K562 (cell line): ENCODE data around the gene TREM2. TPM values are rescaled to one million over a fixed set of nuclear protein-coding genes. Genes with fewer than 3 reads are reported as not detected.

Experiments
- ATAC-seq: fragments of 200-7000 bp; cut with Tn5 transposase; 3 replicates; pipeline ENCODE4 v1.9.1; 2020; ENCODE audit warnings: moderate library complexity
- BruUV-seq: library from RNA; stranded (reverse); fragments of 400-500 nt; replicated peaks from 2 replicates; lab custom pipeline; 2021; lab: Mats Ljungman, UMichigan
- CTCF ChIA-PET: fragments of 300-600 bp; formaldehyde crosslinking; extraction: SDS; loops from one replicate; lab custom pipeline; 2021; ENCODE audit warnings: low intra/inter-chr PET ratio; lab: Yijun Ruan, JAX
- POLR2A ChIA-PET: fragments of 300-600, 350-650 bp; sonication (Branson Sonifier 250); formaldehyde crosslinking; extraction: SDS; loops from one replicate; lab custom pipeline; 2021; ENCODE audit warnings: antibody characterized with exemption, inconsistent platforms; lab: Yijun Ruan, JAX
- DNase-seq, 4 experiments: peaks; one replicate each; pipeline versions ENCODE4 v3.0.0 to v3.0.0-alpha.2; 2011 to 2018; ENCODE audit warnings: low spot score in 3 of 4, mixed read lengths in 3 of 4; ENCODE audit errors: extremely low read depth in 1 of 4
- FAIRE-seq: peaks from 2 replicates; lab custom pipeline; 2011; peaks lifted over from hg19 to GRCh38; lab: Jason Lieb, UNC
- H2AFZ ChIP-seq: 2 replicates; pipeline ENCODE4 v1.6.0; 2011; ENCODE audit warnings: low read depth, low read length, control low read depth, inconsistent platforms
- H3K27ac ChIP-seq: fragments of 200-600 bp; 3 replicates; pipeline ENCODE4 v1.8.0; 2011; ENCODE audit warnings: low read depth, mild to moderate bottlenecking, control low read depth, inconsistent platforms, low read length, moderate library complexity, mixed read lengths; ENCODE audit errors: extremely low read depth
- H3K27me3 ChIP-seq, 2 experiments: fragments of 300-600 bp in 1 of 2; 2 replicates in 1 of 2; 3 replicates in 1 of 2; pipeline versions ENCODE4 v1.6.0 to v1.8.0; 2011; ENCODE audit warnings: inconsistent platforms in 2 of 2, low read length in 2 of 2, mild to moderate bottlenecking in 1 of 2, mixed read lengths in 1 of 2, moderate library complexity in 1 of 2; ENCODE audit not compliant: control insufficient read depth in 2 of 2, insufficient read depth in 2 of 2
- H3K36me3 ChIP-seq: fragments of 300-600 bp; 3 replicates; pipeline ENCODE4 v1.8.0; 2011; ENCODE audit warnings: mild to moderate bottlenecking, low read length, inconsistent platforms; ENCODE audit not compliant: control insufficient read depth, insufficient read depth
- H3K4me1 ChIP-seq, 2 experiments: fragments of 200-600 bp in 1 of 2; replicated peaks in 1 of 2; 2 replicates in 1 of 2; 3 replicates in 1 of 2; pipeline versions ENCODE4 v1.5.1 to v1.8.0; 2011; ENCODE audit warnings: inconsistent platforms in 2 of 2, low read length in 2 of 2, mild to moderate bottlenecking in 1 of 2, mixed read lengths in 1 of 2, moderate library complexity in 1 of 2; ENCODE audit not compliant: control insufficient read depth in 2 of 2, insufficient read depth in 2 of 2
- H3K4me2 ChIP-seq: 2 replicates; pipeline ENCODE4 v1.6.1; 2011; ENCODE audit warnings: low read length, control low read depth, inconsistent platforms, mixed read lengths; ENCODE audit not compliant: insufficient read depth
- H3K4me3 ChIP-seq: fragments of 200-600 bp; sonication (generic), shearing (Covaris generic); 2 replicates; pipeline ENCODE4 v1.5.1; 2016; ENCODE audit warnings: control low read depth, inconsistent platforms
- H3K79me2 ChIP-seq: fragments of 200-600 bp; 3 replicates; pipeline ENCODE4 v1.8.0; 2011; ENCODE audit warnings: low read length, inconsistent platforms; ENCODE audit not compliant: control insufficient read depth, insufficient read depth
- H3K9ac ChIP-seq, 2 experiments: 2 replicates each; pipeline versions ENCODE4 v1.6.0 to v1.6.1; 2011; ENCODE audit warnings: low read depth in 2 of 2, low read length in 2 of 2, control low read depth in 1 of 2, inconsistent platforms in 1 of 2, mild to moderate bottlenecking in 1 of 2, mixed read lengths in 1 of 2; ENCODE audit not compliant: insufficient read depth in 1 of 2
- H3K9me1 ChIP-seq: one replicate; pipeline ENCODE4 v1.6.0; 2011; ENCODE audit warnings: inconsistent platforms, mild to moderate bottlenecking, low read length, moderate library complexity; ENCODE audit not compliant: control insufficient read depth, insufficient read depth
- H3K9me3 ChIP-seq: replicated peaks from 2 replicates; pipeline ENCODE4 v1.5.1; 2011; ENCODE audit warnings: low read depth, low read length, inconsistent platforms; ENCODE audit not compliant: control insufficient read depth, insufficient read depth
- H4K20me1 ChIP-seq: replicated peaks from 2 replicates; pipeline ENCODE4 v1.6.1; 2011; ENCODE audit warnings: low read length, inconsistent platforms, mixed read lengths; ENCODE audit not compliant: control insufficient read depth, insufficient read depth
- ARID2 ChIP-seq: fragments of 450-650 bp; IDR thresholded peaks from 2 replicates; pipeline ENCODE4 v1.6.1; 2017; ENCODE audit warnings: antibody characterized with exemption, mild to moderate bottlenecking
- ARID3A ChIP-seq: IDR thresholded peaks from 2 replicates; pipeline ENCODE4 v1.6.1; 2012; ENCODE audit warnings: low read depth, low read length, improper control_type of control experiment, borderline replicate concordance
- C11orf30 ChIP-seq: fragments of 450-650 bp; IDR thresholded peaks from 2 replicates; pipeline ENCODE4 v1.6.1; 2016; ENCODE audit warnings: low read depth, mild to moderate bottlenecking
- CGGBP1 ChIP-seq: fragments of 250-450 bp; sonication (Bioruptor Pico); IDR thresholded peaks from 2 replicates; pipeline ENCODE4 v1.9.0; 2021; ENCODE audit warnings: mild to moderate bottlenecking
- GATA2 ChIP-seq: sonication (generic); formaldehyde crosslinking; IDR thresholded peaks from 2 replicates; pipeline ENCODE4 v1.4.0; 2020; ENCODE audit warnings: mild to moderate bottlenecking, missing genetic modification reagents
- GMEB1 ChIP-seq: fragments of 250-450 bp; sonication (Bioruptor Pico); IDR thresholded peaks from 2 replicates; pipeline ENCODE4 v1.4.0; 2020; ENCODE audit warnings: mild to moderate bottlenecking
- IRF1 ChIP-seq: sonication (generic); formaldehyde crosslinking; IDR thresholded peaks from 2 replicates; pipeline ENCODE4 v1.8.0; 2022; ENCODE audit warnings: missing genetic modification reagents, mild to moderate bottlenecking, borderline replicate concordance
- TGIF2 ChIP-seq: sonication (generic); formaldehyde crosslinking; IDR thresholded peaks from 2 replicates; pipeline ENCODE4 v1.8.1; 2022; ENCODE audit warnings: mild to moderate bottlenecking, missing genetic modification reagents, moderate library complexity
- ZBTB11 ChIP-seq, 3 experiments: fragments of 200-800 bp in 1 of 3; fragments of 250-450 bp in 1 of 3; fragments of 450-650 bp in 1 of 3; sonication (Bioruptor Pico) in 1 of 3; sonication (Bioruptor generic) in 1 of 3; formaldehyde crosslinking in 1 of 3; IDR thresholded peaks; 2 replicates each; pipeline versions ENCODE4 v1.6.1 to v1.8.0; 2016 to 2022; ENCODE audit warnings: mild to moderate bottlenecking in 2 of 3, missing genetic modification characterization in 2 of 3, missing compliant biosample characterization in 1 of 3, moderate library complexity in 1 of 3
- ZFX ChIP-seq: sonication (generic); formaldehyde crosslinking; IDR thresholded peaks from 2 replicates; pipeline ENCODE4 v1.8.0; 2022; ENCODE audit warnings: mild to moderate bottlenecking, missing genetic modification reagents, moderate library complexity
- ZNF41 ChIP-seq: fragments of 250-450 bp; sonication (Bioruptor Pico); conservative IDR thresholded peaks from 2 replicates; pipeline ENCODE4 v1.4.0; 2020; ENCODE audit warnings: mild to moderate bottlenecking
- ZNF507 ChIP-seq: conservative IDR thresholded peaks from 2 replicates; pipeline ENCODE4 v1.6.1; 2017; ENCODE audit warnings: missing genetic modification characterization, missing compliant biosample characterization
- WGBS: fragments of 100-300 bp; shearing (Covaris generic); methylation state at CpG from one replicate; pipeline ENCODE4 v1.1.6; 2016; ENCODE audit warnings: low coverage, mixed read lengths; ENCODE audit not compliant: insufficient coverage; ENCODE audit errors: missing lambda C conversion rate; 5-methylcytosine and 5-hydroxymethylcytosine counted together
- in situ Hi-C: fragments of 300-500 bp; cut with MboI; formaldehyde crosslinking; loops from 4 replicates; pipeline ENCODE4 v1.15.0; 2018; ENCODE audit warnings: inconsistent platforms, mixed read lengths
- intact Hi-C: fragments of 100-400 bp; cut with micrococcal nuclease; formaldehyde crosslinking; loops from 2 replicates; pipeline ENCODE4 v1.14.2; 2022
- polyA plus RNA-seq, 8 experiments: library from polyadenylated mRNA; depleted of rRNA in 4 of 8; stranded (reverse) in 5 of 8; unstranded in 3 of 8; fragments of >200 nt; fragmentation: Nextera tagmentation in 2 of 8; fragmentation: Illumina TruSeq in 1 of 8; extraction: Ambion mirVana in 2 of 8; extraction: Trizol in 1 of 8; gene quantifications; 2 replicates each; pipeline versions ENCODE4 v1.2.1 to v1.2.3, GENCODE V29; 2011 to 2014; ENCODE audit warnings: inconsistent platforms in 1 of 8, missing spikeins in 1 of 8
- total RNA-seq, 7 experiments: library from RNA; depleted of rRNA in 6 of 7; stranded (reverse); fragments of >200 nt in 6 of 7; fragmentation: Illumina TruSeq in 2 of 7; extraction: Trizol in 2 of 7; gene quantifications; 2 replicates each; pipeline versions ENCODE4 v1.2.1 to v1.2.3, GENCODE V29; 2011 to 2021; ENCODE audit warnings: low replicate concordance in 1 of 7
- TF ChIP-seq, protein P1 (sequence below): fragments of 450-650 bp; formaldehyde crosslinking; IDR thresholded peaks from 2 replicates; pipeline ENCODE4 v1.4.0; 2020; ENCODE audit warnings: mild to moderate bottlenecking, moderate library complexity

TREM2 gene
- total and polyA plus RNA-seq, 9 of the 15 experiments (the other 6 are each of a cell fraction or from before 2014, with no cell fraction given) = not detected

DNA sequence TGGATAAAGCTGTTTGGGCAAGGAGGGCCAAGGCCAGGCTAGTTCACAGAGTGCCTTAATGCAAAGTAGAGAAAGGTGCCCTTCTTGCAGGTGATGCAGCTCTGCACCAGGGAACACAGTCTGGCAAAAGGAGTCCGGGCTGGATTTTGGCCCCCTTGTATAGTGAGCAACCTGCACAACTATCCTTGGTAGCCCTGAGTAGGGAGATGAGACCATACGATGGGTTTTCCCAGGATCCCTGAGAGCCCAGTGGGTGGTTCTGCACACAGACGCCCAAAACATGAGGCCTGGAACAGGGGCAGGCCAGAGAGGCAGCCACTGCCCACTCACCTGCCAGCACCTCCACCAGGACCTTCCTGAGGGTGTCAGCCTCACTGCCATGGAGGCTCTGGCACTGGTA lies 2.0 kb downstream of the TREM2 start:
- POLR2A ChIA-PET = interaction anchor here (0.7 kb wide), 1 partner anchor 1221 kb away, joined by 3 read pairs; no protein-coding TSS in a partner anchor
- Histone ChIP-seq H4K20me1 (peaks cover 7% of the 10 kb centered on the region; the same call in 1 of the 2 replicates), H3K27me3 (peaks cover 17 to 60% of the 10 kb centered on the region in 2 experiments; a peak in 4 of 5 replicates), H3K36me3 (no peaks in the 10 kb centered on the region), H3K4me1 (no peaks in the 10 kb centered on the region), H3K9me1 (no peaks in the 10 kb centered on the region), H3K27ac (no peak overlapping the region), H3K4me3 (no peak overlapping the region), H2AFZ (no peak overlapping the region), H3K4me2 (no peak overlapping the region), H3K9ac (no peak overlapping the region), H3K9me3 (no peaks in the 10 kb centered on the region), H3K79me2 (no peaks in the 10 kb centered on the region)
- intact Hi-C loops = no loop called here
- in situ Hi-C loops = no loop called here
- 2% methylated on average over 3 of the region's 3 CpGs for WGBS
- DNase-seq (no peak), ATAC-seq (no peak), FAIRE-seq (no peak)
- TF ChIP-seq GATA2 (CRISPR knock-in tag) = no peak
- no peak for TF ChIP-seq ZNF507 (tag)
- TF ChIP-seq CGGBP1 (CRISPR knock-in tag) = no peak
- TF ChIP-seq, protein P1, sequence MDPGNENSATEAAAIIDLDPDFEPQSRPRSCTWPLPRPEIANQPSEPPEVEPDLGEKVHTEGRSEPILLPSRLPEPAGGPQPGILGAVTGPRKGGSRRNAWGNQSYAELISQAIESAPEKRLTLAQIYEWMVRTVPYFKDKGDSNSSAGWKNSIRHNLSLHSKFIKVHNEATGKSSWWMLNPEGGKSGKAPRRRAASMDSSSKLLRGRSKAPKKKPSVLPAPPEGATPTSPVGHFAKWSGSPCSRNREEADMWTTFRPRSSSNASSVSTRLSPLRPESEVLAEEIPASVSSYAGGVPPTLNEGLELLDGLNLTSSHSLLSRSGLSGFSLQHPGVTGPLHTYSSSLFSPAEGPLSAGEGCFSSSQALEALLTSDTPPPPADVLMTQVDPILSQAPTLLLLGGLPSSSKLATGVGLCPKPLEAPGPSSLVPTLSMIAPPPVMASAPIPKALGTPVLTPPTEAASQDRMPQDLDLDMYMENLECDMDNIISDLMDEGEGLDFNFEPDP (CRISPR knock-in tag) = no peak
- TF ChIP-seq ARID2 = no peak
- TF ChIP-seq ZBTB11 (CRISPR knock-in tag; IDR thresholded peaks at IDR 0.05) = no peak
- TF ChIP-seq ZFX (CRISPR knock-in tag) = no peak
- TF ChIP-seq IRF1 (CRISPR knock-in tag) = no peak
- TF ChIP-seq ZNF41 = no peak
- no peak for TF ChIP-seq ARID3A
- TF ChIP-seq GMEB1 = no peak
- TF ChIP-seq TGIF2 (CRISPR knock-in tag) = no peak
- no peak for TF ChIP-seq C11orf30
- BruUV-seq = no TSS peak
- CTCF ChIA-PET = no interaction called here
